Naive thymus-derived CD4-positive, alpha-beta T cell (primary cell): ENCODE results near the gene MRPL41. TPM values are rescaled to one million over a fixed set of nuclear protein-coding genes. Genes with fewer than 3 reads are reported as not detected.

ENCODE experiments used
- ATAC-seq: fragments of 150-1000 bp; cut with Tn5 transposase; 2 replicates; pipeline ENCODE4 v1.10.0; 2021; ENCODE audit warnings: mild to moderate bottlenecking, moderate library complexity
- CTCF ChIA-PET: fragments of 350-600 bp; sonication (Branson Sonifier 250); formaldehyde crosslinking; loops from one replicate; lab custom pipeline; 2021; ENCODE audit warnings: antibody characterized with exemption; lab: Charles Lee
- POLR2A ChIA-PET: fragments of 350-600 bp; sonication (Branson Sonifier 250); formaldehyde crosslinking; loops from one replicate; lab custom pipeline; 2021; ENCODE audit warnings: antibody characterized with exemption, inconsistent platforms; lab: Charles Lee
- DNase-seq, 9 donors: peaks; one replicate each; pipeline versions ENCODE4 v3.0.0 to v3.0.0-alpha.2; 2020 to 2022; ENCODE audit warnings: mixed read lengths in 1 of 9
- H3K27ac ChIP-seq: one replicate; pipeline ENCODE4 v1.7.0; 2013; ENCODE audit warnings: mild to moderate bottlenecking, low read depth, low read length, moderate library complexity
- H3K27me3 ChIP-seq, 2 donors: one replicate each; pipeline ENCODE4 v1.7.0; 2013; ENCODE audit warnings: low read length in 2 of 2, mild to moderate bottlenecking in 2 of 2, moderate library complexity in 2 of 2; ENCODE audit not compliant: control insufficient read depth in 2 of 2, insufficient read depth in 2 of 2
- H3K36me3 ChIP-seq, 3 experiments: 1 replicate in 2 of 3; 2 replicates in 1 of 3; pipeline ENCODE4 v1.7.0; 2013; ENCODE audit warnings: low read length in 3 of 3, mild to moderate bottlenecking in 3 of 3, moderate library complexity in 1 of 3; ENCODE audit not compliant: insufficient read depth in 3 of 3, control insufficient read depth in 2 of 3
- H3K4me1 ChIP-seq, 2 donors: one replicate each; pipeline ENCODE4 v1.7.0; 2013; ENCODE audit warnings: low read length in 2 of 2, mild to moderate bottlenecking in 2 of 2, moderate library complexity in 1 of 2; ENCODE audit not compliant: control insufficient read depth in 2 of 2, insufficient read depth in 2 of 2
- H3K4me3 ChIP-seq: 2 replicates; pipeline ENCODE4 v1.7.0; 2013; ENCODE audit warnings: mild to moderate bottlenecking, low read length
- H3K9me3 ChIP-seq, 3 experiments: 1 replicate in 2 of 3; 2 replicates in 1 of 3; pipeline ENCODE4 v1.7.0; 2013; ENCODE audit warnings: low read length in 3 of 3; ENCODE audit not compliant: control insufficient read depth in 2 of 3
- H3K27ac Mint-ChIP-seq, 9 donors: one replicate each; pipeline ENCODE4 v1.8.0; 2020 to 2022; ENCODE audit warnings: mixed read lengths in 9 of 9, mild to moderate bottlenecking in 8 of 9, moderate library complexity in 5 of 9, inconsistent platforms in 2 of 9
- H3K27me3 Mint-ChIP-seq, 5 donors: one replicate each; pipeline ENCODE4 v1.8.0; 2021 to 2022; ENCODE audit warnings: mixed read lengths in 5 of 5, mild to moderate bottlenecking in 1 of 5
- H3K36me3 Mint-ChIP-seq, 5 donors: one replicate each; pipeline ENCODE4 v1.8.0; 2020 to 2022; ENCODE audit warnings: mixed read lengths in 5 of 5, mild to moderate bottlenecking in 3 of 5, inconsistent platforms in 1 of 5
- H3K4me1 Mint-ChIP-seq, 7 donors: one replicate each; pipeline ENCODE4 v1.8.0; 2020 to 2022; ENCODE audit warnings: mixed read lengths in 7 of 7, mild to moderate bottlenecking in 3 of 7, inconsistent platforms in 1 of 7
- H3K4me3 Mint-ChIP-seq, 10 donors: one replicate each; pipeline ENCODE4 v1.8.0; 2020 to 2022; ENCODE audit warnings: mild to moderate bottlenecking in 10 of 10, mixed read lengths in 10 of 10, moderate library complexity in 6 of 10, inconsistent platforms in 2 of 10
- H3K9me3 Mint-ChIP-seq, 11 donors: one replicate each; pipeline ENCODE4 v1.8.0; 2020 to 2022; ENCODE audit warnings: mixed read lengths in 11 of 11, mild to moderate bottlenecking in 4 of 11, inconsistent platforms in 1 of 11, moderate library complexity in 1 of 11
- intact Hi-C, 2 donors: fragments of 100-400 bp; cut with micrococcal nuclease; formaldehyde crosslinking; loops; one replicate each; pipeline ENCODE4 v1.15.1; 2023
- polyA plus RNA-seq, 2 donors: library from polyadenylated mRNA; unstranded; fragments of 300-500 nt; fragmentation: Illumina TruSeq; gene quantifications; one replicate each; pipeline ENCODE4 v1.2.3, GENCODE V29; 2021
- total RNA-seq, 6 experiments: library from RNA in 5 of 6; stranded (reverse) in 5 of 6; gene quantifications; 1 replicate in 5 of 6; 2 replicates in 1 of 6; pipeline ENCODE4 v1.2.3 and lab custom pipeline; 2021 to 2026

Gene MRPL41
- total and polyA plus RNA-seq, 7 experiments from 2014 or later: 36.3 to 102 (median 52.5) TPM

GRCh38 chr9:137582286-137582860 is 30.7 kb downstream of the MRPL41 start:
- ChIA-PET CTCF (no interaction called here), POLR2A (interaction anchor here (1.3 kb wide), 1 partner anchor 36 kb away, joined by 4 read pairs; the partner anchor contains the start of gene EHMT1)
- peaks cover 0 to 59% (median 0%) of the 10 kb centered on the region in 3 experiments for H3K36me3 ChIP-seq
- Mint-ChIP-seq H3K9me3 (no peaks in the 10 kb centered on the region), H3K27me3 (no peaks in the 10 kb centered on the region), H3K4me1 (peaks cover 0 to 17% (median 12%) of the 10 kb centered on the region in 7 donors), H3K36me3 (peaks cover 0 to 18% (median 5%) of the 10 kb centered on the region in 5 donors), H3K27ac (no peak overlapping the region), H3K4me3 (no peak overlapping the region)
- no peaks in the 10 kb centered on the region for H3K27me3 ChIP-seq
- no peaks in the 10 kb centered on the region for H3K9me3 ChIP-seq
- no peak for DNase-seq
- no peak for ATAC-seq
- no peak overlapping the region for H3K4me3 ChIP-seq
- intact Hi-C loops: no loop called here
- peaks cover 8 to 12% of the 10 kb centered on the region in 2 donors for H3K4me1 ChIP-seq
- no peak overlapping the region for H3K27ac ChIP-seq

GRCh38 chr9:137583347-137583746 is 31.7 kb downstream of the MRPL41 start:
- intact Hi-C loops: no loop called here
- peaks cover 4 to 18% (median 12%) of the 10 kb centered on the region in 7 donors for H3K4me1 Mint-ChIP-seq
- no peak overlapping the region for H3K27ac ChIP-seq
- peaks cover 0 to 27% (median 8%) of the 10 kb centered on the region in 5 donors for H3K36me3 Mint-ChIP-seq
- H3K9me3 ChIP-seq: no peaks in the 10 kb centered on the region
- H3K4me1 ChIP-seq: peaks cover 6% of the 10 kb centered on the region in 2 donors
- H3K27me3 Mint-ChIP-seq: no peaks in the 10 kb centered on the region
- H3K36me3 ChIP-seq: peaks cover 0 to 68% (median 0%) of the 10 kb centered on the region in 3 experiments
- H3K4me3 Mint-ChIP-seq: peak overlapping the region in 1 of 10 donors; percentile 41
- peak overlapping the region in 1 of 9 donors; percentile 47 for H3K27ac Mint-ChIP-seq
- H3K4me3 ChIP-seq: no peak overlapping the region
- ChIA-PET POLR2A (no interaction called here), CTCF (no interaction called here)
- no peak for DNase-seq
- no peaks in the 10 kb centered on the region for H3K9me3 Mint-ChIP-seq
- ATAC-seq: no peak
- H3K27me3 ChIP-seq: no peaks in the 10 kb centered on the region

GRCh38 chr9:137583957-137584356 is 32.3 kb downstream of the MRPL41 start:
- Mint-ChIP-seq H3K9me3 (no peaks in the 10 kb centered on the region), H3K4me3 (no peak overlapping the region), H3K4me1 (peaks cover 4 to 22% (median 11%) of the 10 kb centered on the region in 7 donors), H3K27me3 (no peaks in the 10 kb centered on the region), H3K27ac (peak overlapping the region in 1 of 9 donors; percentile 47), H3K36me3 (peaks cover 0 to 28% (median 8%) of the 10 kb centered on the region in 5 donors)
- Histone ChIP-seq H3K27ac (no peak overlapping the region), H3K4me3 (no peak overlapping the region), H3K9me3 (no peaks in the 10 kb centered on the region), H3K4me1 (peaks cover 3 to 10% of the 10 kb centered on the region in 2 donors), H3K36me3 (peaks cover 0 to 71% (median 0%) of the 10 kb centered on the region in 3 experiments), H3K27me3 (no peaks in the 10 kb centered on the region)
- ATAC-seq (no peak), DNase-seq (no peak)
- ChIA-PET POLR2A (interaction anchor here (0.6 kb wide), 1 partner anchor 19 kb away, joined by 3 read pairs; no protein-coding TSS in a partner anchor), CTCF (no interaction called here)
- intact Hi-C loops: no loop called here

GRCh38 chr9:137586854-137587253 is 35.2 kb downstream of the MRPL41 start:
- Histone ChIP-seq H3K27ac (no peak overlapping the region), H3K4me3 (no peak overlapping the region), H3K27me3 (no peaks in the 10 kb centered on the region), H3K4me1 (peaks cover 0 to 12% of the 10 kb centered on the region in 2 donors), H3K9me3 (no peaks in the 10 kb centered on the region), H3K36me3 (peaks cover 0 to 61% (median 0%) of the 10 kb centered on the region in 3 experiments)
- peaks cover 7 to 27% (median 16%) of the 10 kb centered on the region in 7 donors for H3K4me1 Mint-ChIP-seq
- CTCF ChIA-PET: interaction anchor here (0.8 kb wide), 1 partner anchor 8 kb away, joined by 4 read pairs; no protein-coding TSS in a partner anchor
- H3K27me3 Mint-ChIP-seq: no peaks in the 10 kb centered on the region
- H3K36me3 Mint-ChIP-seq: peaks cover 0 to 28% (median 8%) of the 10 kb centered on the region in 5 donors
- H3K27ac Mint-ChIP-seq: no peak overlapping the region
- ATAC-seq (no peak), DNase-seq (no peak)
- intact Hi-C loops: no loop called here
- POLR2A ChIA-PET: no interaction called here
- no peak overlapping the region for H3K4me3 Mint-ChIP-seq
- H3K9me3 Mint-ChIP-seq: no peaks in the 10 kb centered on the region

GRCh38 chr9:137588311-137588710 is 36.6 kb downstream of the MRPL41 start:
- no peak for ATAC-seq
- H3K4me1 Mint-ChIP-seq: peaks cover 7 to 27% (median 16%) of the 10 kb centered on the region in 7 donors
- peak overlapping the region; percentile 49 to 90 (median 75) for H3K4me3 Mint-ChIP-seq
- Histone ChIP-seq H3K27me3 (no peaks in the 10 kb centered on the region), H3K36me3 (peaks cover 0 to 48% (median 0%) of the 10 kb centered on the region in 3 experiments), H3K27ac (no peak overlapping the region), H3K9me3 (no peaks in the 10 kb centered on the region), H3K4me3 (no peak overlapping the region), H3K4me1 (peaks cover 0 to 12% of the 10 kb centered on the region in 2 donors)
- H3K27me3 Mint-ChIP-seq: no peaks in the 10 kb centered on the region
- peak overlapping the region in 2 of 9 donors; percentile 24 to 78 for H3K27ac Mint-ChIP-seq
- intact Hi-C loops: no loop called here
- CTCF ChIA-PET: interaction anchor here (1.0 to 1.2 kb wide), 2 partner anchors 9 to 40 kb away, joined by 4 read pairs; no protein-coding TSS in a partner anchor
- DNase-seq: no peak
- POLR2A ChIA-PET: interaction anchor here (0.9 to 1.2 kb wide), 3 partner anchors 7 to 31 kb away, joined by 4 to 5 read pairs (median 4); partner anchors contain the start of gene EHMT1
- peaks cover 0 to 22% (median 8%) of the 10 kb centered on the region in 5 donors for H3K36me3 Mint-ChIP-seq
- no peaks in the 10 kb centered on the region for H3K9me3 Mint-ChIP-seq

GRCh38 chr9:137588891-137589290 is 37.2 kb downstream of the MRPL41 start:
- DNase-seq (no peak), ATAC-seq (no peak)
- Histone ChIP-seq H3K4me3 (peak overlapping the region; percentile 30), H3K4me1 (peaks cover 0 to 12% of the 10 kb centered on the region in 2 donors), H3K36me3 (peaks cover 0 to 43% (median 0%) of the 10 kb centered on the region in 3 experiments), H3K27me3 (no peaks in the 10 kb centered on the region), H3K9me3 (no peaks in the 10 kb centered on the region), H3K27ac (peak overlapping the region; percentile 60)
- H3K27ac Mint-ChIP-seq: no peak overlapping the region
- H3K4me3 Mint-ChIP-seq: peak overlapping the region; percentile 47 to 91 (median 82)
- POLR2A ChIA-PET: interaction anchor here (0.9 to 1.0 kb wide), 2 partner anchors 8 to 30 kb away, joined by 4 to 5 read pairs; partner anchors contain the start of gene EHMT1
- peaks cover 0 to 22% (median 8%) of the 10 kb centered on the region in 5 donors for H3K36me3 Mint-ChIP-seq
- no peaks in the 10 kb centered on the region for H3K27me3 Mint-ChIP-seq
- CTCF ChIA-PET: interaction anchor here (1.0 to 1.2 kb wide), 2 partner anchors 9 to 40 kb away, joined by 4 read pairs; no protein-coding TSS in a partner anchor
- H3K4me1 Mint-ChIP-seq: peaks cover 7 to 27% (median 16%) of the 10 kb centered on the region in 7 donors
- intact Hi-C loops: no loop called here
- no peaks in the 10 kb centered on the region for H3K9me3 Mint-ChIP-seq
